ENCODE data around the gene FGF12.

The FGF12 gene

DNA sequence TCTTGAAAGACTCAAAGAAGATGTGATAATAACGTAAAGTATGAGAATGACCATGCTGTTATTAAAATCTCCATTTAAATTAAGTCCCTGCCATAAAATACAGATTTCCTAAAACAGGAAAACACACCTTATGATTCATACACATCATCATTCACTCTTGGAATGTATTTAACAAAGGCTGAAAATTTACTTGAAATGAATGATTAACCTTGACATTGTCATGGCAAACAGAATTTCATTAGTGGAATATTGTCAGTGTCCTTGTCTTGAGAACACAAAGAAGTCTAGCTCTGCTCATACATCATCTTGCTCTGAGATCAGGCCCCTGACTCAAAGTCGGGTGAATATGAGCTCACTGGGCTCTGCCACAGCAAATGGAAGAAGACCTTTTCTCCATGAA, 313.9 kb downstream of the FGF12 start:
- no peak for DNase-seq (ENCODE audit: low read depth in 2 of 2)

DNA sequence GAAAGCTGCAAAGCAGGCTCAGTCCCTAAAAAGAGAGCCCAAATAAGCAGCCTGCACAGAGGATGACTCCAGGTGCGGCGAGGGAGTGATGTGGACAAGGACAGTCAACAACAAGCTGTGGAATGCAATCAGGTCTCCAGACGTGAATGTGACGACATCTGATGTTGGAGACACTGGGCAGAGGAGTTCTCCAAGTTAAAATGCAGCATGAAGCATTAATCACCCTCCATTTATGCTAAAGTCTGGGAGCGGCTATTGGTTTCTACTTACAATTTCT, 316.7 kb downstream of the FGF12 start:
- DNase-seq (ENCODE audit: low read depth in 2 of 2): no peak

DNA sequence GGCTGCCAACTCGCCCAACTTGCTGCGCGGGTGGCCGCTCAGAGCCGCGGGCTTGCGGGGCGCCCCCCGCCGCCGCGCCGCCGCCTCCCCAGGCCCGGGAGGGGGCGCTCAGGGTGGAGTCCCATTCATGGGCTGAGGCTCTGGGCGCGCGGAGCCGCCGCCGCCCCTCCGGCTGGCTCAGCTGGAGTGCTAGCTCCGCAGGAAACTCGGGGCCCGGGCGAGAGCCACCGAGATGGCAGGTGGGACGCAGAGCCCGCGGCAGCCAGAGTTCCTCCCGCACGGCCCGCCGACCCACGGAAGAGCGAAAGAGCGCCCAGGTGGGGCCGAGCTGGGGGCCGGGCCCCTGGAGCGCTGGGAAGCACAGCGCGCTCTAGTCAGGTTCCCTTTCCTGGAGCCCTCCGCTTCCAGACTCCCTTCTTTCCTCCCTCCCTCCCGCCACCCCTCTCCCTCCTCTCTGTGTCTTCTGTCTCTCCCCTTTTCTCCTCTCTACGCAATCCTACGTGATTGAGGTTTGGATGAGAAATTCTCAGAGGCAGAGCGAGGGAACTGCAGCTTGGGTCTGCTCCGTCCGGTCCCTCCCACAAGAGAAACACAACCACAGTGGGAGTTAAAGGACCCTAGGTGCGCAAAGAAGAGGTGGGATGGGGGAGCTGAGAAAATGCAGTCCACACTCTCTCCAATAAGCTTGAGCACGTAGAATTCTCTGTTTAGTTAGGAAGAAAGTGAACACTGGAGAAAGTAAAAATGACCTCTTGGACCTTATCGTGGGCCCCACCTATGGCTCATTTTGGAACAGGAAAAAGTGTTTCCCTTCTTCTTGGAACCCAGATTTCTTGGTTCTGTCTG, 317.3 kb downstream of the FGF12 start:
- DNase-seq (ENCODE audit: low read depth in 2 of 2): no peak

DNA sequence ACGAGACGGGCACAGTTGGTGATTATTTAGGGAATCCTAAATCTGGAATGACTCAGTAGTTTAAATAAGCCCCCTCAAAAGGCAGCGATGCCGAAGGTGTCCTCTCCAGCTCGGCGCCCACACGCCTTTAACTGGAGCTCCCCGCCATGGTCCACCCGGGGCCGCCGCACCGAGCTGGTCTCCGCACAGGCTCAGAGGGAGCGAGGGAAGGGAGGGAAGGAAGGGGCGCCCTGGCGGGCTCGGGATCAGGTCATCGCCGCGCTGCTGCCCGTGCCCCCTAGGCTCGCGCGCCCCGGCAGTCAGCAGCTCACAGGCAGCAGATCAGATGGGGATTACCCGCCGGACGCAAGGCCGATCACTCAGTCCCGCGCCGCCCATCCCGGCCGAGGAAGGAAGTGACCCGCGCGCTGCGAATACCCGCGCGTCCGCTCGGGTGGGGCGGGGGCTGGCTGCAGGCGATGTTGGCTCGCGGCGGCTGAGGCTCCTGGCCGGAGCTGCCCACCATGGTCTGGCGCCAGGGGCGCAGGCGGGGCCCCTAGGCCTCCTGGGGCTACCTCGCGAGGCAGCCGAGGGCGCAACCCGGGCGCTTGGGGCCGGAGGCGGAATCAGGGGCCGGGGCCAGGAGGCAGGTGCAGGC, 318.0 kb downstream of the FGF12 start:
- no peak for DNase-seq (ENCODE audit: low read depth in 2 of 2)

- no peak for DNase-seq (ENCODE audit: low read depth in 2 of 2)
Measured at GRCh38 chr3:192408647-192409200, 318.6 kb downstream of the FGF12 start.

- no peak for DNase-seq (ENCODE audit: low read depth in 2 of 2)
Measured at GRCh38 chr3:192408007-192408646, 319.2 kb downstream of the FGF12 start.

DNA sequence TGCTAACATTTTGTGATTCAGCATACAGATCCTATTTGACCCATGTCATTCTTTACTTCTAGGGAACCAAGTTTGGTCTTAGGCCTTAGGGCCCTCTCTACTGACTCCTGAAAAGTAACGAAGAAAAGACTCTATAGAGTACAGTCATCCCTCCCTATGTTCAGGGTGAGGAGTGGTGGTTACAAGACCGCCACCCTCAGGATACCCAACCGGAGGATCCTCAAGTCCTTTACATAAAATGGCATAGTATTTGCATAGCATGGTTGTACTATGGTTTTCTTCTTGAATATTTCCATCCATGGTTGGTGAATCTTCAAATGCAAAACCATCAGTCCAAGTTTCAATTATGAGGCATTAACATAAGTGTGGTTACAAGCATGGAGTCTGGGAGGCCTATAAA, 327.6 kb downstream of the FGF12 start:
- no peak for DNase-seq (ENCODE audit: low read depth in 2 of 2)

- no peak for DNase-seq (ENCODE audit: low read depth in 2 of 2)
Measured at GRCh38 chr3:192397012-192397411, 330.3 kb downstream of the FGF12 start.

GRCh38 chr3:192395506-192395905, 331.8 kb downstream of the FGF12 start:
- no peak for DNase-seq (ENCODE audit: low read depth in 2 of 2)

- DNase-seq (ENCODE audit: low read depth in 2 of 2): no peak
Measured at GRCh38 chr3:192392986-192393385, 334.4 kb downstream of the FGF12 start.

DNA sequence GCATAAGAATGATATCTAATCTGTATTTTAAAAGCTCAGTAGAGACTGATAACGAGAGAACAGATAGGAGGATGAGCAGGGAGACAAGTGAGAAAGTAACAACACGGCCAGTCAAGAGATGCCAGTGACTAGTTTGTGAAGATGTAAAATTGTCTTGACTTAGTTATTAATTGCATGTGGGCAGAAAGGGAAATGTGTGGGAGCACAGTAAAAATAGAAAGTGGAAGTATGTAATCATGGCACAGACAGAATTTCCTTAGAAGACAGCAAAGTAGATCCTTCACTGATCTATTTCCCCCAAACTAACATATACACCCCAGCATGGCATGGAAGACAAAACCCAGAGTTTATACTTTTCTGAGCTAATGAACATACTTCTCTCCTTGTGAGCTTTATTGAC, 344.5 kb downstream of the FGF12 start:
- DNase-seq (ENCODE audit: low read depth in 2 of 2): no peak

GRCh38 chr3:192373586-192373985, 353.8 kb downstream of the FGF12 start:
- no peak for DNase-seq (ENCODE audit: low read depth in 2 of 2)

GRCh38 chr3:192373032-192373431, 354.3 kb downstream of the FGF12 start:
- DNase-seq (ENCODE audit: low read depth in 2 of 2): no peak

DNA sequence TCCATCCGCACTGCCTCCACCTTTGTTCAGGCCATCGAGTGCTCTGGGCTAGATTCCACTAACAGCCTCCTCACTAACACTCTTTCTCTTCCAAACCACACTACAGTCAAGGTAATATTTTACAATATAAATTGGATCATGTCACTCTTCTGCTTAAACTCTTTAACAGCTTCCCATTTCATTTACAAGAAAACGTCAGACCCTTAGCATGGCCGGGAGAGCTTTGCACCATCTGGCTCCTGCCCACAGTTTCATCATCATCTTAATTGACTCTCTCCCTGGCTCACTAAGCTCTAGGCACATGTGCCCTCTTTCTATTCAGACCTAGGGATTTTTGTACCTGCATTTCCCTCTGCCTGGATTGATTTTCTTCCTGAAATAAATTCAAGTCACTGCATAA, 354.7 kb downstream of the FGF12 start:
- no peak for DNase-seq (ENCODE audit: low read depth in 2 of 2)

DNA sequence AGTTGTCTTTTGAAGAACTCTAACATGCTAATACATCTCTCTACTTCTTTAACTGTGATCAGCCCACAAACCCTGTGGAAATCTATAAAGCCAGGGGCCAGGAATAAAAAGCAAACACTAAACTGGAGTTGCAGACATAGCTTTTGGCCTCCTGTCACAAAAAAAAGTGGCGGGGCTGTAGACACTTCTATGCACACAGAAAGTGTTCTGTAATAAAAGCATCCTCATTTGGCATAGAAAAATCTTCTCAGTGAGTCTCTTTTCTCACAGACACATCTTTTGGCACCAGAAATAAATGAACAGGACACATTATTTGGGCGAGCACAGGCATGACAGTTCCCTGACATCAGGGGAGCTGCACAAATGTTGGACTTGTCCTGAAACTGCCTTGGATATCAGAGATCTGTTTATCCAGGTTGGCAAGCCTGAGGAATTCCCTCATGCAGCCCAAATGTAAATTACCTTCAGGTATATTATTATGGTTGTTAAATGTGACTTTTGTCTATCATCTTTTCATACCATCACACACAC, 355.4 kb downstream of the FGF12 start:
- no peak for DNase-seq (ENCODE audit: low read depth in 2 of 2)

- no peak for DNase-seq (ENCODE audit: low read depth in 2 of 2)
Measured at GRCh38 chr3:192367616-192368015, 359.7 kb downstream of the FGF12 start.

- DNase-seq (ENCODE audit: low read depth in 2 of 2): no peak
Measured at GRCh38 chr3:192366916-192367315, 360.4 kb downstream of the FGF12 start.

- DNase-seq (ENCODE audit: low read depth in 2 of 2): no peak
Measured at GRCh38 chr3:192365571-192365970, 361.8 kb downstream of the FGF12 start.

GRCh38 chr3:192364316-192364715, 363.0 kb downstream of the FGF12 start:
- DNase-seq (ENCODE audit: low read depth in 2 of 2): no peak

GRCh38 chr3:192354687-192355086, 372.7 kb downstream of the FGF12 start:
- no peak for DNase-seq (ENCODE audit: low read depth in 2 of 2)

- DNase-seq (ENCODE audit: low read depth in 2 of 2): no peak
Measured at GRCh38 chr3:192352142-192352541, 375.2 kb downstream of the FGF12 start.

- no peak for DNase-seq (ENCODE audit: low read depth in 2 of 2)
Measured at GRCh38 chr3:192351441-192351840, 375.9 kb downstream of the FGF12 start.

- DNase-seq (ENCODE audit: low read depth in 2 of 2): no peak
Measured at GRCh38 chr3:192340031-192340430, 387.3 kb downstream of the FGF12 start.
